Measurements from ENCODE around the gene MRPS25.

Gene MRPS25

GRCh38 chr3:15107075-15107947 lies 42.2 kb upstream of the MRPS25 start:
- Histone ChIP-seq H3K4me1 (ENCODE audit: insufficient read depth, insufficient read length) (no peaks in the 10 kb centered on the region), H3K9me3 (ENCODE audit: insufficient read depth, low read length) (no peaks in the 10 kb centered on the region), H3K36me3 (ENCODE audit: insufficient read depth, insufficient read length, low read length) (no peaks in the 10 kb centered on the region), H3K4me3 (ENCODE audit: insufficient read length, low read depth) (no peak overlapping the region), H3K27me3 (ENCODE audit: insufficient read depth, insufficient read length) (no peaks in the 10 kb centered on the region), H3K9ac (ENCODE audit: insufficient read length, low read depth) (no peak overlapping the region)
- DNase-seq (ENCODE audit: low read depth, low spot score): no peak
- TF ChIP-seq YY1 (IDR thresholded peaks at IDR 0.05; ENCODE audit: insufficient read depth, insufficient read length): no peak
- no peak for TF ChIP-seq ZNF274 (IDR thresholded peaks at IDR 0.05; ENCODE audit: low read depth, low read length)
- no peak for TF ChIP-seq SUZ12 (IDR thresholded peaks at IDR 0.05; ENCODE audit: extremely low read depth, insufficient read depth, insufficient read length)

- no peaks in the 10 kb centered on the region for H3K36me3 ChIP-seq (ENCODE audit: insufficient read depth, insufficient read length, low read length)
- DNase-seq (ENCODE audit: low read depth, low spot score): no peak
- H3K9ac ChIP-seq (ENCODE audit: insufficient read length, low read depth): no peak overlapping the region
- H3K27me3 ChIP-seq (ENCODE audit: insufficient read depth, insufficient read length): no peaks in the 10 kb centered on the region
- H3K4me1 ChIP-seq (ENCODE audit: insufficient read depth, insufficient read length): peaks cover 3% of the 10 kb centered on the region
- no peak overlapping the region for H3K4me3 ChIP-seq (ENCODE audit: insufficient read length, low read depth)
- no peaks in the 10 kb centered on the region for H3K9me3 ChIP-seq (ENCODE audit: insufficient read depth, low read length)
- TF ChIP-seq YY1 (IDR thresholded peaks at IDR 0.05; ENCODE audit: insufficient read depth, insufficient read length): no peak
- no peak for TF ChIP-seq ZNF274 (IDR thresholded peaks at IDR 0.05; ENCODE audit: low read depth, low read length)
- TF ChIP-seq SUZ12 (IDR thresholded peaks at IDR 0.05; ENCODE audit: extremely low read depth, insufficient read depth, insufficient read length): no peak
Observed at GRCh38 chr3:15102836-15103235, 37.7 kb upstream of the MRPS25 start.

GRCh38 chr3:15102256-15102655 lies 37.1 kb upstream of the MRPS25 start:
- Histone ChIP-seq H3K9me3 (ENCODE audit: insufficient read depth, low read length) (no peaks in the 10 kb centered on the region), H3K36me3 (ENCODE audit: insufficient read depth, insufficient read length, low read length) (peaks cover 2% of the 10 kb centered on the region), H3K4me3 (ENCODE audit: insufficient read length, low read depth) (no peak overlapping the region), H3K9ac (ENCODE audit: insufficient read length, low read depth) (no peak overlapping the region), H3K4me1 (ENCODE audit: insufficient read depth, insufficient read length) (peaks cover 3% of the 10 kb centered on the region), H3K27me3 (ENCODE audit: insufficient read depth, insufficient read length) (no peaks in the 10 kb centered on the region)
- no peak for TF ChIP-seq YY1 (IDR thresholded peaks at IDR 0.05; ENCODE audit: insufficient read depth, insufficient read length)
- TF ChIP-seq ZNF274 (IDR thresholded peaks at IDR 0.05; ENCODE audit: low read depth, low read length): no peak
- TF ChIP-seq SUZ12 (IDR thresholded peaks at IDR 0.05; ENCODE audit: extremely low read depth, insufficient read depth, insufficient read length): no peak
- DNase-seq (ENCODE audit: low read depth, low spot score): no peak

- H3K27me3 ChIP-seq (ENCODE audit: insufficient read depth, insufficient read length): no peaks in the 10 kb centered on the region
- no peak for TF ChIP-seq SUZ12 (IDR thresholded peaks at IDR 0.05; ENCODE audit: extremely low read depth, insufficient read depth, insufficient read length)
- no peak for TF ChIP-seq ZNF274 (IDR thresholded peaks at IDR 0.05; ENCODE audit: low read depth, low read length)
- TF ChIP-seq YY1 (IDR thresholded peaks at IDR 0.05; ENCODE audit: insufficient read depth, insufficient read length): no peak
- H3K36me3 ChIP-seq (ENCODE audit: insufficient read depth, insufficient read length, low read length): peaks cover 24% of the 10 kb centered on the region
- DNase-seq (ENCODE audit: low read depth, low spot score): no peak
- peaks cover 3% of the 10 kb centered on the region for H3K4me1 ChIP-seq (ENCODE audit: insufficient read depth, insufficient read length)
- peak overlapping the region; percentile 96 for H3K4me3 ChIP-seq (ENCODE audit: insufficient read length, low read depth)
- H3K9me3 ChIP-seq (ENCODE audit: insufficient read depth, low read length): no peaks in the 10 kb centered on the region
- H3K9ac ChIP-seq (ENCODE audit: insufficient read length, low read depth): peak overlapping the region; percentile 96
Observed at GRCh38 chr3:15099364-15100098, 34.4 kb upstream of the MRPS25 start.

GRCh38 chr3:15098503-15099363 lies 33.6 kb upstream of the MRPS25 start, which contains the start of gene RBSN:
Gene RBSN (minus strand): TSS chr3:15099148. CDS start chr3:15096120, 3,028 bp downstream.
- H3K9ac ChIP-seq (ENCODE audit: insufficient read length, low read depth): peak within 1 kb of the TSS; percentile 96
- TF ChIP-seq SUZ12 (IDR thresholded peaks at IDR 0.05; ENCODE audit: extremely low read depth, insufficient read depth, insufficient read length) (no peak), YY1 (IDR thresholded peaks at IDR 0.05; ENCODE audit: insufficient read depth, insufficient read length) (peak; percentile 72), ZNF274 (IDR thresholded peaks at IDR 0.05; ENCODE audit: low read depth, low read length) (no peak)
- DNase-seq (ENCODE audit: low read depth, low spot score): peak; percentile 91
- H3K4me3 ChIP-seq (ENCODE audit: insufficient read length, low read depth): peak within 1 kb of the TSS; percentile 96
- H3K36me3 ChIP-seq (ENCODE audit: insufficient read depth, insufficient read length, low read length): peaks cover 32% of the 10 kb centered on the region
- H3K9me3 ChIP-seq (ENCODE audit: insufficient read depth, low read length): no peaks in the 10 kb centered on the region
- H3K27me3 ChIP-seq (ENCODE audit: insufficient read depth, insufficient read length): no peaks in the 10 kb centered on the region
- peaks cover 3% of the 10 kb centered on the region for H3K4me1 ChIP-seq (ENCODE audit: insufficient read depth, insufficient read length)

- TF ChIP-seq YY1 (IDR thresholded peaks at IDR 0.05; ENCODE audit: insufficient read depth, insufficient read length) (no peak), SUZ12 (IDR thresholded peaks at IDR 0.05; ENCODE audit: extremely low read depth, insufficient read depth, insufficient read length) (no peak), ZNF274 (IDR thresholded peaks at IDR 0.05; ENCODE audit: low read depth, low read length) (no peak)
- H3K9me3 ChIP-seq (ENCODE audit: insufficient read depth, low read length): no peaks in the 10 kb centered on the region
- H3K4me1 ChIP-seq (ENCODE audit: insufficient read depth, insufficient read length): peaks cover 3% of the 10 kb centered on the region
- H3K9ac ChIP-seq (ENCODE audit: insufficient read length, low read depth): peak overlapping the region; percentile 54
- H3K4me3 ChIP-seq (ENCODE audit: insufficient read length, low read depth): peak overlapping the region; percentile 96
- no peak for DNase-seq (ENCODE audit: low read depth, low spot score)
- no peaks in the 10 kb centered on the region for H3K27me3 ChIP-seq (ENCODE audit: insufficient read depth, insufficient read length)
- peaks cover 39% of the 10 kb centered on the region for H3K36me3 ChIP-seq (ENCODE audit: insufficient read depth, insufficient read length, low read length)
Observed at GRCh38 chr3:15097891-15098290, 32.8 kb upstream of the MRPS25 start.
